ENCODE measurements around the gene PRKAG2. TPM values are rescaled to one million over a fixed set of nuclear protein-coding genes. Genes with fewer than 3 reads are reported as not detected.

The PRKAG2 gene
- total and polyA plus RNA-seq, 2 of the 8 experiments (the other 6 are each of a cell fraction or from before 2014, with no cell fraction given), result 7.5 to 18.1 TPM

GRCh38 chr7:151925446-151926335 lies 48.8 kb upstream of the PRKAG2 start:
- Histone ChIP-seq H4K8ac (ENCODE audit: extremely low read depth, insufficient read depth, low read length) (no peak overlapping the region), H3K27me3 (replicated peaks in 1 of 4; ENCODE audit: control insufficient read depth in 3 of 4, extremely low read depth in 1 of 4, insufficient read depth in 3 of 4, low read length in 3 of 4) (no peaks in the 10 kb centered on the region; a peak in 1 of 7 replicates), H3K36me3 (ENCODE audit: control insufficient read depth in 2 of 4, insufficient read depth in 4 of 4, low read length in 3 of 4) (no peaks in the 10 kb centered on the region), H3K14ac (ENCODE audit: insufficient read length) (no peak overlapping the region), H4K5ac (ENCODE audit: insufficient read length, low read depth, low read length) (no peak overlapping the region), H3K18ac (ENCODE audit: extremely low read depth, low read length) (no peak overlapping the region), H3K4me2 (ENCODE audit: insufficient read depth in 1 of 2, low read depth in 2 of 2, low read length in 2 of 2) (no peak overlapping the region), H3K4me1 (replicated peaks in 1 of 4; ENCODE audit: control insufficient read depth in 3 of 4, insufficient read depth in 4 of 4, low read length in 3 of 4) (no peaks in the 10 kb centered on the region; a peak in 1 of 7 replicates), H3K4ac (replicated peaks; ENCODE audit: insufficient read length, low read depth, low read length) (no peak overlapping the region), H2BK5ac (ENCODE audit: low read depth, low read length) (no peak overlapping the region), H3K23ac (ENCODE audit: insufficient read length) (no peak overlapping the region), H3K79me2 (ENCODE audit: control insufficient read depth in 1 of 2, insufficient read depth in 2 of 2, low read length in 2 of 2) (no peaks in the 10 kb centered on the region), H2AK5ac (ENCODE audit: low read depth, low read length) (no peak overlapping the region), H3K4me3 (ENCODE audit: extremely low read depth in 1 of 4, insufficient read depth in 2 of 4, low read depth in 3 of 4, low read length in 4 of 4) (no peak overlapping the region), H3K9me3 (ENCODE audit: insufficient read depth in 2 of 2, low read depth in 1 of 2, low read length in 1 of 2) (no peaks in the 10 kb centered on the region), H3K79me1 (ENCODE audit: low read depth, low read length) (no peaks in the 10 kb centered on the region), H2BK15ac (ENCODE audit: low read length) (no peak overlapping the region), H4K20me1 (replicated peaks in 1 of 2; ENCODE audit: control insufficient read depth in 1 of 2, insufficient read depth in 2 of 2, low read length in 2 of 2) (no peaks in the 10 kb centered on the region), H3K9ac (replicated peaks in 1 of 4; ENCODE audit: extremely low read depth in 1 of 4, low read depth in 3 of 4, low read length in 3 of 4) (no peak overlapping the region), H3K56ac (replicated peaks; ENCODE audit: insufficient read length, low read depth, low read length) (no peak overlapping the region), H2BK12ac (ENCODE audit: low read depth, low read length) (no peak overlapping the region), H3K27ac (ENCODE audit: low read depth, low read length) (no peak overlapping the region), H4K91ac (replicated peaks; ENCODE audit: insufficient read length, low read length) (no peak overlapping the region), H2BK20ac (ENCODE audit: low read length) (no peak overlapping the region), H2BK120ac (replicated peaks; ENCODE audit: low read depth, low read length) (no peak overlapping the region), H2AFZ (ENCODE audit: low read length) (no peak overlapping the region), H3K23me2 (ENCODE audit: low read depth, low read length) (no peaks in the 10 kb centered on the region)
- CTCF ChIA-PET (ENCODE audit: partially characterized antibody), result interaction anchor here (0.5 to 2.8 kb wide), 4 partner anchors 9 to 492 kb away, joined by 3 to 7 read pairs (median 3); no protein-coding TSS in a partner anchor
- WGBS, 2 experiments (ENCODE audit: extremely low coverage in 1 of 2, insufficient coverage in 1 of 2, insufficient read length in 1 of 2, insufficient replicate concordance in 2 of 2, low coverage in 1 of 2, low lambda C conversion rate in 2 of 2, missing lambda C conversion rate in 1 of 2), result 95% methylated on average over 22 of the region's 22 CpGs; no CpG with 5 or more reads in 1 of the 2 experiments
- DNase-seq (ENCODE audit: low read depth in 1 of 2, low spot score in 2 of 2) (no peak), FAIRE-seq (no peak)
- POLR2A ChIA-PET (ENCODE audit: partially characterized antibody), result no interaction called here
- TF ChIP-seq CREB1 (IDR thresholded peaks at IDR 0.05) (no peak), CEBPB (IDR thresholded peaks at IDR 0.05; ENCODE audit: low read depth, low read length) (no peak), KDM1A (IDR thresholded peaks at IDR 0.05; ENCODE audit: borderline replicate concordance, low read length) (no peak), POLR2A (IDR thresholded peaks at IDR 0.05; ENCODE audit: control extremely low read depth in 1 of 2, low read depth in 2 of 2, low read length in 2 of 2) (no peak), TAF7 (optimal IDR thresholded peaks at IDR 0.05; ENCODE audit: borderline replicate concordance, low read depth, low read length) (no peak), SP2 (IDR thresholded peaks at IDR 0.05; ENCODE audit: low read length) (no peak), EZH2 (IDR thresholded peaks at IDR 0.05; ENCODE audit: low read depth, low read length, severe bottlenecking) (no peak), ZNF274 (IDR thresholded peaks at IDR 0.05; ENCODE audit: borderline replicate concordance, extremely low read depth, low read length) (no peak), CTCF (IDR thresholded peaks at IDR 0.05; ENCODE audit: control extremely low read depth in 1 of 3, insufficient read depth in 1 of 3, low read depth in 1 of 3, low read length in 3 of 3) (no peak), SIN3A (conservative IDR thresholded peaks at IDR 0.05 in 1 of 2, IDR thresholded peaks at IDR 0.05 in 1 of 2; ENCODE audit: low read depth in 1 of 2, low read length in 2 of 2) (no peak)

Data from H1 (cell line).